Heart right ventricle (tissue), 16 donors: ENCODE results near the gene ARID5B. TPM values are rescaled to one million over a fixed set of nuclear protein-coding genes. Genes with fewer than 3 reads are reported as not detected.

ENCODE experiments used
- ATAC-seq, 8 donors: fragments of 200-7000 bp; cut with Tn5 transposase; one replicate each; pipeline ENCODE4 v1.9.1; 2020; ENCODE audit warnings: mild to moderate bottlenecking in 8 of 8, moderate library complexity in 8 of 8, moderate number of reproducible peaks in 1 of 8
- DNase-seq, 2 donors: peaks; one replicate each; pipeline ENCODE4 v3.0.0-alpha.2; 2020
- H3K27ac ChIP-seq, 10 donors: fragments of 200-600 bp; sonication (generic) in 2 of 10; one replicate each; pipeline versions ENCODE4 v1.5.0 to v1.8.0; 2020 to 2022; ENCODE audit warnings: mild to moderate bottlenecking in 3 of 10
- H3K27me3 ChIP-seq, 7 donors: fragments of 200-600 bp; one replicate each; pipeline ENCODE4 v1.8.0; 2021 to 2022; ENCODE audit warnings: mild to moderate bottlenecking in 2 of 7
- H3K36me3 ChIP-seq, 9 donors: fragments of 200-600 bp; sonication (generic) in 1 of 9; one replicate each; pipeline versions ENCODE4 v1.5.0 to v1.8.0; 2020 to 2022; ENCODE audit warnings: mild to moderate bottlenecking in 2 of 9
- H3K4me1 ChIP-seq, 9 donors: fragments of 200-600 bp; sonication (generic) in 1 of 9; one replicate each; pipeline versions ENCODE4 v1.5.0 to v1.8.0; 2020 to 2022; ENCODE audit warnings: mild to moderate bottlenecking in 4 of 9
- H3K4me3 ChIP-seq, 10 donors: fragments of 200-600 bp; sonication (generic) in 2 of 10; one replicate each; pipeline versions ENCODE4 v1.5.0 to v1.8.0; 2020 to 2022; ENCODE audit warnings: mild to moderate bottlenecking in 7 of 10, moderate library complexity in 2 of 10
- H3K9me3 ChIP-seq, 11 donors: fragments of 200-600 bp in 10 of 11; sonication (generic) in 2 of 11; one replicate each; pipeline versions ENCODE4 v1.5.0 to v1.8.0; 2013 to 2022; ENCODE audit warnings: mild to moderate bottlenecking in 2 of 11, control low read depth in 1 of 11, moderate library complexity in 1 of 11
- CTCF ChIP-seq, 9 donors: fragments of 200-600 bp; sonication (generic) in 2 of 9; IDR thresholded peaks; one replicate each; pipeline versions ENCODE4 v1.5.0 to v1.8.0; 2021 to 2022; ENCODE audit warnings: antibody characterized with exemption in 9 of 9, mild to moderate bottlenecking in 5 of 9, moderate library complexity in 1 of 9
- WGBS, 2 donors: extraction: QIAGEN DNeasy Blood & Tissue Kit; methylation state at CpG; one replicate each; pipeline ENCODE4 v1.1.7; 2013; ENCODE audit warnings: inconsistent platforms in 1 of 2; 5-methylcytosine and 5-hydroxymethylcytosine counted together
- intact Hi-C, 10 donors: fragments of 100-400 bp; cut with DNase I; formaldehyde crosslinking; loops; one replicate each; pipeline versions ENCODE4 v1.11.1 to v1.14.2; 2022
- polyA plus RNA-seq, 2 donors: library from polyadenylated mRNA; stranded (reverse); fragments of 200-250 nt; gene quantifications; one replicate each; pipeline ENCODE4 v1.2.3, GENCODE V29; 2013
- total RNA-seq, 10 donors: library from RNA; stranded (reverse); fragmentation: NEBNext Ultra II Directional in 3 of 10; extraction: Animal tissue kit (Norgen Biotek cat#: 25700) in 3 of 10; gene quantifications; one replicate each; pipeline versions ENCODE4 v1.2.1 to v1.2.4, GENCODE V29; 2021 to 2023
- donor health status: Arrhythmogenic right ventricular cardiomyopathy.
- donor health status: ischemic (EF 13 %, LVEDD 7.1; RV severe dilation, severe dysfunction).
- donor health status: healthy with polysubstance abuse.
- donor health status: DM: no; HTN: yes; CAD: no.
- donor health status: DM: no; HTN: no; CAD: no.
- donor health status: ischemic (EF 25% LVEDD 6.9; RV normal size, moderate dysfunction).
- donor health status: ischemic (EF 25% LVEDD 5.7; RV mildly dilated, moderate dysfunction).
- donor health status: healthy.
- donor health status: DM: yes; HTN: yes; CAD: no.
- donor health status: Ischemic cardiomyopathy.
- donor health status: ischemic (EF 35%, LVEDD 5.7; RV mildly dilated, moderate dysfunction).
- donor health status: nonischemic (EF 11% LVEDD 7.7; RV severe dilation, severe dysfunction).
- donor health status: DM: yes; HTN: yes; CAD: no.
- donor health status: PGD.
- donor health status: ischemic (EF 29% LVEDD 5.4; RV normal size, mild dysfunction).
- donor health status: nonischemic (EF 23%, LVEDD 6.1; RV moderate dilation, normal function).

The ARID5B gene
- total and polyA plus RNA-seq, 12 donors: 5.3 to 108 (median 25.5) TPM

GRCh38 chr10:62024026-62024701 lies 122.7 kb downstream of the ARID5B start:
- no peak overlapping the region for H3K27ac ChIP-seq
- no peak for ATAC-seq
- WGBS, 2 donors: 60 to 63% methylated on average over 4 of the region's 4 CpGs
- no peaks in the 10 kb centered on the region for H3K27me3 ChIP-seq
- DNase-seq: no peak
- H3K4me1 ChIP-seq: peaks cover 4 to 50% (median 23%) of the 10 kb centered on the region in 9 donors
- TF ChIP-seq CTCF (IDR thresholded peaks at IDR 0.05): no peak
- no peaks in the 10 kb centered on the region for H3K36me3 ChIP-seq
- no peak overlapping the region for H3K4me3 ChIP-seq
- peaks cover 0 to 4% (median 0%) of the 10 kb centered on the region in 11 donors for H3K9me3 ChIP-seq
- intact Hi-C loops: loop anchor here in 1 of 10 donors (10.0 kb wide), 1 partner anchor 129 kb away; no protein-coding TSS in a partner anchor

DNA sequence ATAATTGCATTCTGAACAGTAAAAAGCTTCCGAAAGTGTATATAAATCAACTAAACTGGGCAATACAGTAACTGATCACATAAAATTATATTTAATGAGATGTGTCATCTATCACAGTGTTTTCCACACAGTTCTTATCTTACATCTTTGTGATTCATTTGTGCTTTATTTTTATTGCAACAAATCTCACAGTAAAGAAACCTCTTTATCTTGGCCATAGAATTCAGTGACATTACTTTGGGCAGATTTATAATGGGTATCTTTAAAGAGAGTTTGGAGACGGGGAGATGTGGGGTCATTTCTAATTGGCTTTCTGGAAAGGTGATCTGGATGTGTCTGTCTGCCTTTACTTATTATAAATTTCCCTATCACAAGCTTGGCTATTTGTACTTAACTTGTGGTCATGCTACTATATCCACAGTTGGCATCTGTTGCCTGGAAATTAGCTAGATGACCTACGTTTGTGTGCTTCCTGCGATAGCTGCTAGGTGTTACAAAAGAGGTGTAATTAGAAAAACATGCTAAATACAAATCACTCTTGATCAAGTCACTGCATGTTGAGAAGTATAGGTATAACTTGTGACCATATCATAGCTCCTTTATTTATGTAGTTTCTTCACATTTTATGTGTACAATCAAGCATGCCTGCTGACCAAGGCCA lies 123.8 kb downstream of the ARID5B start:
- Histone ChIP-seq H3K36me3 (no peaks in the 10 kb centered on the region), H3K27me3 (no peaks in the 10 kb centered on the region), H3K27ac (no peak overlapping the region), H3K9me3 (peaks cover 0 to 4% (median 0%) of the 10 kb centered on the region in 11 donors), H3K4me3 (no peak overlapping the region), H3K4me1 (peaks cover 0 to 45% (median 12%) of the 10 kb centered on the region in 9 donors)
- intact Hi-C loops: loop anchor here in 1 of 10 donors (10.0 kb wide), 1 partner anchor 130 kb away; no protein-coding TSS in a partner anchor
- 81 to 86% methylated on average over 4 of the region's 4 CpGs for WGBS, 2 donors
- ATAC-seq: no peak
- no peak for TF ChIP-seq CTCF (IDR thresholded peaks at IDR 0.05)
- DNase-seq: no peak

DNA sequence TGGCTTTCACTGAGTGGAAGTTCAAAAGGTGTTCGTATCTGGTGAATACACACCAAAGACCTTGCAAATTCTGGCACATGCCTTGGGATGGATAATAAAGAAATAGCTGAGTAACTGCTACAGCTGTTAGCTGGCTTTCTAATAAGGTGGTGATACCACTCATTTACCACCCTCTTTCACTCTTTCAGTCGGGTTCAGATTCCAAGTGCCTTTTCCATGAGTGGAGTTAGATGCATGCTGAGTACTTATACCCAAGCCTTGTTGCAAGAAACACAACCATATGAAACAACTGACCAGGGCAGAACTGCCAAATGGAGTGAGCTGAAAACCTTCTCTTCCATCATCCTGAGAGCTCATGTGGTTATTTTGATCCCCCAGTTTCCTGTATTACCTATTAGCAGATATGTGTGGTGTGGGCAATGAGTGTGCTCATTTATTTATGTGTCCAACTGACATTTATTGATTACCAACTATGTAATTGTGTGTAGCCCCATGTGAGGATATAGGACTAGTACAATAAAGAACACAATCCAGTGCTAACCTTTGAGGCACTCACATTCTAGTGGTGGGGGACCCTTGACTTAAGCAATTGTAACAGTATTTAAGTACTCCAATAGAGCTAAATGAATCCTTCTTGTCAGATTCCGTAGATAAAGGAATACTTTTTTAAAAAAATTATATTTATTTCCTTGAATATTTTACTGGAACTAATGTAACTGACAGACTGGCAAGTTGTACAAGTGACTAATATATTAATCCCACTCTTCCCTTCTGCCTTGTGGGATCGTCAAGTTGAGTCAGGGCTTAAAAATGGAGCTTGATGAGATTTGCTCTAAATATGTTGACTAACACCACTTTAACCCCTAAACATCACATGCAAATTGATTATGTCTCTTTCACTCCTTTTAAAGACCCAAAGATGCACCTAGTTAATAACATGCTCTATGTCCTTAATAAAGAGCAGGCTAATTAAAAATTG lies 124.7 kb downstream of the ARID5B start:
- peaks cover 0 to 36% (median 3%) of the 10 kb centered on the region in 9 donors for H3K4me1 ChIP-seq
- H3K27ac ChIP-seq: no peak overlapping the region
- no peaks in the 10 kb centered on the region for H3K27me3 ChIP-seq
- no peaks in the 10 kb centered on the region for H3K36me3 ChIP-seq
- intact Hi-C loops: loop anchor here in 1 of 10 donors (10.0 kb wide), 1 partner anchor 131 kb away; no protein-coding TSS in a partner anchor
- no peak for ATAC-seq
- no peak for TF ChIP-seq CTCF (IDR thresholded peaks at IDR 0.05)
- no peak for DNase-seq
- H3K4me3 ChIP-seq: no peak overlapping the region
- WGBS, 2 donors: 71 to 87% methylated on average over 4 of the region's 4 CpGs
- peaks cover 0 to 4% (median 0%) of the 10 kb centered on the region in 11 donors for H3K9me3 ChIP-seq
